ENCODE results near the gene CYP4B1.

The CYP4B1 gene

GRCh38 chr1:46807046-46807972 is 8.5 kb downstream of the CYP4B1 start:
- TF ChIP-seq ZNF621 (tag by site-specific recombination; IDR thresholded peaks at IDR 0.05) (no peak), ZNF785 (tag by site-specific recombination; IDR thresholded peaks at IDR 0.05) (no peak), ZNF202 (tag by site-specific recombination; IDR thresholded peaks at IDR 0.05; ENCODE audit: borderline replicate concordance) (no peak), ZBTB17 (tag by site-specific recombination; IDR thresholded peaks at IDR 0.05) (no peak), ZNF248 (tag by site-specific recombination; IDR thresholded peaks at IDR 0.05) (no peak), ZBTB44 (tag by site-specific recombination; IDR thresholded peaks at IDR 0.05) (no peak), ZNF596 (tag by site-specific recombination; IDR thresholded peaks at IDR 0.05) (no peak), ZFP69B (tag by site-specific recombination; IDR thresholded peaks at IDR 0.05) (no peak), ZNF530 (tag by site-specific recombination; IDR thresholded peaks at IDR 0.05; ENCODE audit: low read depth) (no peak), ZSCAN5A (tag by site-specific recombination; IDR thresholded peaks at IDR 0.05) (no peak), ZNF335 (tag by site-specific recombination; conservative IDR thresholded peaks at IDR 0.05) (no peak)
- Histone ChIP-seq H3K4me3 (ENCODE audit: low read depth, low read length) (no peak overlapping the region), H3K9me3 (ENCODE audit: control insufficient read depth, insufficient read depth, low read depth, low read length) (no peaks in the 10 kb centered on the region), H3K36me3 (ENCODE audit: control insufficient read depth in 2 of 2, insufficient read depth in 1 of 2, low read length in 2 of 2) (no peaks in the 10 kb centered on the region), H3K27ac (ENCODE audit: extremely low read depth, low read depth, low read length) (no peak overlapping the region), H3K4me1 (ENCODE audit: control insufficient read depth, insufficient read depth, low read length) (no peaks in the 10 kb centered on the region)
- CTCF ChIA-PET = interaction anchor here (1.0 kb wide), 1 partner anchor 16 kb away, joined by 3 read pairs; no protein-coding TSS in a partner anchor
- POLR2A ChIA-PET = no interaction called here

- H3K4me1 ChIP-seq (ENCODE audit: control insufficient read depth, insufficient read depth, low read length) = no peaks in the 10 kb centered on the region
- no peak overlapping the region for H3K27ac ChIP-seq (ENCODE audit: extremely low read depth, low read depth, low read length)
- H3K9me3 ChIP-seq (ENCODE audit: control insufficient read depth, insufficient read depth, low read depth, low read length) = no peaks in the 10 kb centered on the region
- no peak overlapping the region for H3K4me3 ChIP-seq (ENCODE audit: low read depth, low read length)
- CTCF ChIA-PET = no interaction called here
- POLR2A ChIA-PET = no interaction called here
- H3K36me3 ChIP-seq (ENCODE audit: control insufficient read depth in 2 of 2, insufficient read depth in 1 of 2, low read length in 2 of 2) = no peaks in the 10 kb centered on the region
- no peak for TF ChIP-seq PRDM2 (tag by site-specific recombination; IDR thresholded peaks at IDR 0.05; ENCODE audit: borderline replicate concordance)
- no peak for TF ChIP-seq ZFP41 (tag by site-specific recombination; IDR thresholded peaks at IDR 0.05; ENCODE audit: borderline replicate concordance)
- TF ChIP-seq TRIM28 (IDR thresholded peaks at IDR 0.05; ENCODE audit: borderline replicate concordance, low read length) = no peak
- TF ChIP-seq ZNF837 (tag by site-specific recombination; IDR thresholded peaks at IDR 0.05) = no peak
- no peak for TF ChIP-seq ZSCAN4 (tag by site-specific recombination; IDR thresholded peaks at IDR 0.05)
- no peak for TF ChIP-seq ZBTB8A (tag by site-specific recombination; IDR thresholded peaks at IDR 0.05)
- no peak for TF ChIP-seq ZNF148 (tag by site-specific recombination; IDR thresholded peaks at IDR 0.05; ENCODE audit: borderline replicate concordance)
- no peak for TF ChIP-seq ZNF623 (tag by site-specific recombination; IDR thresholded peaks at IDR 0.05)
- TF ChIP-seq ZNF157 (tag by site-specific recombination; IDR thresholded peaks at IDR 0.05) = no peak
- no peak for TF ChIP-seq EGR2 (tag by site-specific recombination; IDR thresholded peaks at IDR 0.05; ENCODE audit: low read depth)
- TF ChIP-seq ZNF19 (tag by site-specific recombination; IDR thresholded peaks at IDR 0.05; ENCODE audit: low read depth) = no peak
Observed at GRCh38 chr1:46809071-46809470, 10.2 kb downstream of the CYP4B1 start.

Measured in HEK293 (cell line).